Neural crest cell (in vitro differentiated cells): ENCODE data around the gene ADAMTS15. TPM values are rescaled to one million over a fixed set of nuclear protein-coding genes. Genes with fewer than 3 reads are reported as not detected.

Experiments
- DNase-seq: peaks from one replicate; pipeline ENCODE4 v3.0.0; 2021; ENCODE audit warnings: low read depth, mixed read lengths, low spot score
- H3K27ac Mint-ChIP-seq: one replicate; pipeline ENCODE4 v1.8.0; 2021; ENCODE audit warnings: mild to moderate bottlenecking, mixed read lengths; ENCODE audit not compliant: unreplicated experiment
- H3K27me3 Mint-ChIP-seq: 2 replicates; pipeline ENCODE4 v1.8.0; 2021; ENCODE audit warnings: low read depth, mild to moderate bottlenecking, mixed read lengths
- H3K36me3 Mint-ChIP-seq: 2 replicates; pipeline ENCODE4 v1.8.0; 2021; ENCODE audit warnings: low read depth, mild to moderate bottlenecking, mixed read lengths
- H3K4me1 Mint-ChIP-seq: 2 replicates; pipeline ENCODE4 v1.8.0; 2021; ENCODE audit warnings: mixed read lengths
- H3K4me3 Mint-ChIP-seq: one replicate; pipeline ENCODE4 v1.8.0; 2021; ENCODE audit warnings: mild to moderate bottlenecking, mixed read lengths
- H3K9me3 Mint-ChIP-seq: 2 replicates; pipeline ENCODE4 v1.8.0; 2021; ENCODE audit warnings: mixed read lengths
- CTCF ChIP-seq: fragments of 200-600 bp; sonication (generic); conservative IDR thresholded peaks from 2 replicates; pipeline ENCODE4 v1.5.0; 2021; ENCODE audit warnings: antibody characterized with exemption, mild to moderate bottlenecking
- total RNA-seq: library from RNA; stranded (reverse); gene quantifications from 2 replicates; pipeline ENCODE4 v1.2.1, GENCODE V29; 2021

ADAMTS15 gene
- total RNA-seq, 1 donor from 2014 or later = 7.7 TPM

- Mint-ChIP-seq H3K4me1 (peaks cover 6% of the 10 kb centered on the region), H3K4me3 (no peak overlapping the region), H3K9me3 (no peaks in the 10 kb centered on the region), H3K27me3 (no peaks in the 10 kb centered on the region), H3K27ac (peak overlapping the region; percentile 57), H3K36me3 (peaks cover 3% of the 10 kb centered on the region)
- no peak for DNase-seq
- TF ChIP-seq CTCF = no peak
Measured at GRCh38 chr11:130476200-130476921, 27.9 kb downstream of the ADAMTS15 start.

GRCh38 chr11:130476922-130477491, 28.6 kb downstream of the ADAMTS15 start:
- TF ChIP-seq CTCF = no peak
- DNase-seq = no peak
- peak overlapping the region; percentile 57 for H3K27ac Mint-ChIP-seq
- H3K4me1 Mint-ChIP-seq = peaks cover 6% of the 10 kb centered on the region
- no peak overlapping the region for H3K4me3 Mint-ChIP-seq
- no peaks in the 10 kb centered on the region for H3K9me3 Mint-ChIP-seq
- peaks cover 3% of the 10 kb centered on the region for H3K36me3 Mint-ChIP-seq
- no peaks in the 10 kb centered on the region for H3K27me3 Mint-ChIP-seq

GRCh38 chr11:130477586-130478203, 29.2 kb downstream of the ADAMTS15 start:
- Mint-ChIP-seq H3K27me3 (no peaks in the 10 kb centered on the region), H3K27ac (no peak overlapping the region), H3K36me3 (peaks cover 3% of the 10 kb centered on the region), H3K9me3 (no peaks in the 10 kb centered on the region), H3K4me3 (no peak overlapping the region), H3K4me1 (peaks cover 6% of the 10 kb centered on the region)
- no peak for DNase-seq
- no peak for TF ChIP-seq CTCF

GRCh38 chr11:130478204-130478701, 29.8 kb downstream of the ADAMTS15 start:
- H3K9me3 Mint-ChIP-seq = peaks cover 2% of the 10 kb centered on the region
- peaks cover 3% of the 10 kb centered on the region for H3K36me3 Mint-ChIP-seq
- no peaks in the 10 kb centered on the region for H3K27me3 Mint-ChIP-seq
- H3K4me3 Mint-ChIP-seq = no peak overlapping the region
- no peak for TF ChIP-seq CTCF
- no peak overlapping the region for H3K27ac Mint-ChIP-seq
- no peak for DNase-seq
- H3K4me1 Mint-ChIP-seq = peaks cover 11% of the 10 kb centered on the region

- H3K4me3 Mint-ChIP-seq = no peak overlapping the region
- no peak for TF ChIP-seq CTCF
- peaks cover 3% of the 10 kb centered on the region for H3K9me3 Mint-ChIP-seq
- peaks cover 3% of the 10 kb centered on the region for H3K36me3 Mint-ChIP-seq
- no peak for DNase-seq
- no peaks in the 10 kb centered on the region for H3K27me3 Mint-ChIP-seq
- H3K4me1 Mint-ChIP-seq = peaks cover 12% of the 10 kb centered on the region
- H3K27ac Mint-ChIP-seq = no peak overlapping the region
Measured at GRCh38 chr11:130478881-130479280, 30.4 kb downstream of the ADAMTS15 start.
